ENCODE results near the gene SH3GLB2.

SH3GLB2 gene

GRCh38 chr9:129028192-129028966 lies at the start of gene SH3GLB2:
TSS of gene SH3GLB2 (minus strand) at chr9:129028331. CDS start at chr9:129028154, 177 bp downstream.
- peak; percentile 94 for DNase-seq

- peak; percentile 8 for DNase-seq
These were observed 49.1 kb upstream of the SH3GLB2 start for GRCh38 chr9:129077236-129077635.

- DNase-seq: no peak
These were observed 48.5 kb upstream of the SH3GLB2 start for GRCh38 chr9:129076640-129077037.

- no peak for DNase-seq
These were observed 48.0 kb upstream of the SH3GLB2 start for GRCh38 chr9:129075996-129076639.

- no peak for DNase-seq
These were observed 46.0 kb upstream of the SH3GLB2 start for GRCh38 chr9:129074106-129074505.

- no peak for DNase-seq
These were observed 45.3 kb upstream of the SH3GLB2 start for GRCh38 chr9:129073404-129073803.

- no peak for DNase-seq
These were observed 44.0 kb upstream of the SH3GLB2 start for GRCh38 chr9:129072171-129072570.

- DNase-seq: peak; percentile 18
These were observed 43.5 kb upstream of the SH3GLB2 start for GRCh38 chr9:129071526-129072126.

GRCh38 chr9:129070696-129071525 lies 42.8 kb upstream of the SH3GLB2 start:
- DNase-seq: no peak

GRCh38 chr9:129069862-129070641 lies 41.9 kb upstream of the SH3GLB2 start:
- DNase-seq: no peak

GRCh38 chr9:129068990-129069861 lies 41.1 kb upstream of the SH3GLB2 start:
- DNase-seq: no peak

GRCh38 chr9:129068110-129068509 lies 40.0 kb upstream of the SH3GLB2 start:
- DNase-seq: no peak

- no peak for DNase-seq
These were observed 36.4 kb upstream of the SH3GLB2 start for GRCh38 chr9:129064499-129064908.

GRCh38 chr9:129063061-129063460 lies 34.9 kb upstream of the SH3GLB2 start:
- DNase-seq: no peak

GRCh38 chr9:129060991-129061390 lies 32.9 kb upstream of the SH3GLB2 start:
- no peak for DNase-seq

- no peak for DNase-seq
These were observed 32.0 kb upstream of the SH3GLB2 start for GRCh38 chr9:129059796-129060785.

- DNase-seq: no peak
These were observed 31.0 kb upstream of the SH3GLB2 start for GRCh38 chr9:129058965-129059795.

GRCh38 chr9:129054163-129054851 lies 26.2 kb upstream of the SH3GLB2 start:
- DNase-seq: no peak
